Aortic smooth muscle cell (primary cell): ENCODE measurements around the gene TARS3. TPM values are rescaled to one million over a fixed set of nuclear protein-coding genes. Genes with fewer than 3 reads are reported as not detected.

Source experiments
- total RNA-seq: library from RNA; depleted of rRNA; stranded (reverse); fragments of >200 nt; gene quantifications from 2 replicates; pipeline ENCODE4 v1.2.3, GENCODE V29; 2014

TARS3 gene
- 8.2 and 10.2 TPM in 2 replicates for total RNA-seq

DNA sequence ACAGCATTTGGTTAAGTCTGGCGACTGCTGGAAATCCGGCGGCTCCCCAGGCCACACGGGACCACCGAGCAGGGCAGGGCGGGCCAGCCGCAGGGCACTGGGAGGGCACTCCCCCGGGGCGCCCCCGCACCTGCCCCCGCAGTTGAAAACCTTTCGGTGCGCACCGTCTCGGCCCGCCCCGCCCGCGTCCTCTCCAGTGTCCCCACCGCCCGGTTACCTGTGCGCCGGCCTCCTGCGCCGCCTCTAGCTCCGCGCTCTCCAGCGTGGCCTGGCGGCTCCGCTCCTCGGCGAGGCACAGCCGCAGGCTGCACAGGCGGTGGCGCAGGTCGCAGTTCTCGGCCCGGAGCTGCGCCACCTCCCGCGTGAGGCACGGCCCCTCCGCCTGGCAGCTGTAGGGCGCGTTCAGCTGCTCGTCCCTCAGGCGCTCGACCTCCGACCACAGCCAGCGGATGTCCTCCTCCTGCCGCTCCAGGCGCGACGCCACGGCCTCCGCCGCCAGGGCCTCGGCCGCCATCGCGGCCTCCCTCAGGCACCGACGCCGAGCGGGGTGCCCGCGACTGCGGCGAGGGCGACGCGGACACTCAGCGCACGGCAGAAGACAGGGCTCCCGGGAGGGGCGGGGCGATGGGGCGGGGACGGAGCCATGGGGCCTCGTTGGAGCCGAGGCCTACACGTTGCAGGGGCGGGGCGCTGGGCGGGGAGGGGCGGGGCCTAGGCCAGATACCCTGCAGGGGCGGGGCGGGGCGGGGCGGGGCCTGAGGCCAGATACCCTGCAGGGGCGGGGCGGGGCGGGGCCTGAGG is at the start of gene TARS3:
Gene TARS3 (minus strand): TSS at position 600 of the 801 bp plus-strand sequence. CDS start 86 bp downstream, at position 514.

DNA sequence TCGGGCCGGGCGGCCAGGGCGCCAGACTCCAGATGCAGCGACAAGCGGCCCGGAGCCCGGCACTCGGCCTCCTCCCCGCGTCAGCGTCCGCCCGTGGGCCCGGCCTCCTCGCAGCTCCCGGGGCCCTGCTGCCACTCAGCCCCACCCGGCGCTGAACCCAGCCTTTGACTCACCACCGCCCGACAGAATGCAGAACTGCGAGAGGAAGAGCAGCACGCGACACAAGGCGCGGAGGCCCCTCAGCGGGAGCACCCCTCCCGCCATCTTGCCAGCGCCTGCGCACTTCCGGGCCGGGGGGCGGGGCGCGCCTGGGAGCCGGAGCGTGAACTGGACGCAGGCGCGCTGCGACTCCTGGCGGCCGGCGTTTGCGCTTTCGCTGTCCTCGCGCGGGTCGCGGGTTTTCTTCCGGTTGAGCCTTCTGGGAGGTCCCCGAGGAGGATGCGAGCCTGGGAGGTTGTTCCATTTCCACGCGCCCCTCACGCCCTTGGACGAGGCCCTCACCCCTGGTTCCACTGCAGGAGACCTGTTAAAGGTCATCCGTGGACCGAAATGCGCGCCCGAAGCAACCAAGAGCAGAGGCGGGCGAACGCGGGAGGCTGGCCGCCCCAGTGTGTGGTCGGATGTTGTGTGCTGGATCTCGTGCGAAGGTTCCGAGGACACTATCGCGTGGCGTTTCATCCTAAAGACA is 72.0 kb downstream of the TARS3 start, which contains the start of gene TM2D3:
Gene TM2D3 (minus strand): TSS at position 284 of the 688 bp plus-strand sequence. CDS start 20 bp downstream, at position 264.

Other genes with a start within 250 kb of the TARS3 start
- 0.19 and 0.66 TPM in 2 replicates for gene PCSK6, start 234.8 kb downstream of the TARS3 start, total RNA-seq
- 37.0 and 41.7 TPM in 2 replicates for gene TM2D3, start 72.1 kb downstream of the TARS3 start, total RNA-seq
- not detected in 2 replicates for gene OR4F6, start 79.0 kb upstream of the TARS3 start, total RNA-seq
- not detected in 2 replicates for gene OR4F15, start 87.7 kb upstream of the TARS3 start, total RNA-seq